MM.1S (cell line): ENCODE measurements around the gene RARG.

Experiments used
- DNase-seq: peaks from one replicate; pipeline ENCODE4 v3.0.0-alpha.2; 2015
- H2AFZ ChIP-seq: fragments of 300-600 bp; sonication (generic); 2 replicates; pipeline ENCODE4 v1.6.0; 2016; ENCODE audit warnings: antibody characterized with exemption, low read length
- H3F3A ChIP-seq: fragments of 300-600 bp; sonication (generic); 2 replicates; pipeline ENCODE4 v1.6.1; 2016; ENCODE audit warnings: mild to moderate bottlenecking, antibody characterized with exemption, low read length, moderate library complexity, mixed read lengths; ENCODE audit not compliant: insufficient read depth
- H3K27ac ChIP-seq: fragments of 300-600 bp; sonication (generic); 2 replicates; pipeline ENCODE4 v1.5.1; 2016; ENCODE audit warnings: mild to moderate bottlenecking, low read length
- H3K27me3 ChIP-seq: fragments of 300-600 bp; sonication (generic); replicated peaks from 2 replicates; pipeline ENCODE4 v1.6.0; 2016; ENCODE audit warnings: low read length; ENCODE audit not compliant: insufficient read depth
- H3K36me3 ChIP-seq: fragments of 300-600 bp; sonication (generic); replicated peaks from 2 replicates; pipeline ENCODE4 v1.6.1; 2016; ENCODE audit warnings: mild to moderate bottlenecking, low read length, mixed read lengths; ENCODE audit not compliant: insufficient read depth
- H3K4me1 ChIP-seq: fragments of 300-600 bp; sonication (generic); 2 replicates; pipeline ENCODE4 v1.6.1; 2016; ENCODE audit warnings: low read length, mixed read lengths
- H3K4me2 ChIP-seq: fragments of 300-600 bp; sonication (generic); 2 replicates; pipeline ENCODE4 v1.6.0; 2016; ENCODE audit warnings: low read depth, low read length
- H3K4me3 ChIP-seq: fragments of 300-600 bp; sonication (generic); 2 replicates; pipeline ENCODE4 v1.5.1; 2016; ENCODE audit warnings: low read length, mixed read lengths
- H3K79me2 ChIP-seq: fragments of 300-600 bp; sonication (generic); 2 replicates; pipeline ENCODE4 v1.6.1; 2016; ENCODE audit warnings: mixed run types, low read length, mixed read lengths
- H3K9ac ChIP-seq: fragments of 300-600 bp; sonication (generic); 2 replicates; pipeline ENCODE4 v1.6.1; 2016; ENCODE audit warnings: low read length, mixed read lengths
- H3K9me2 ChIP-seq: fragments of 300-600 bp; sonication (generic); replicated peaks from 2 replicates; pipeline ENCODE4 v1.6.1; 2016; ENCODE audit warnings: mild to moderate bottlenecking, low read length, mixed read lengths; ENCODE audit not compliant: insufficient read depth
- H3K9me3 ChIP-seq: fragments of 300-600 bp; sonication (generic); replicated peaks from 2 replicates; pipeline ENCODE4 v1.6.1; 2016; ENCODE audit warnings: mild to moderate bottlenecking, low read length, mixed read lengths; ENCODE audit not compliant: insufficient read depth
- H4K20me1 ChIP-seq: fragments of 300-600 bp; sonication (generic); 2 replicates; pipeline ENCODE4 v1.6.1; 2016; ENCODE audit warnings: mild to moderate bottlenecking, low read length, moderate library complexity, mixed read lengths; ENCODE audit not compliant: insufficient read depth
- EZH2 ChIP-seq: fragments of 300-600 bp; sonication (generic); optimal IDR thresholded peaks from 2 replicates; pipeline ENCODE3; 2017; ENCODE audit warnings: low read depth, mild to moderate bottlenecking, antibody characterized with exemption, low read length, mixed read lengths
- EZH2phosphoT487 ChIP-seq: fragments of 300-600 bp; sonication (generic); IDR thresholded peaks from 2 replicates; pipeline ENCODE4 v1.6.1; 2018; ENCODE audit warnings: antibody characterized with exemption, low read length
- TF ChIP-seq, protein P1 (sequence below): fragments of 300-600 bp; sonication (generic); IDR thresholded peaks from 2 replicates; pipeline ENCODE4 v1.5.1; 2016; ENCODE audit warnings: antibody characterized with exemption, low read length, mixed read lengths

The RARG gene

DNA sequence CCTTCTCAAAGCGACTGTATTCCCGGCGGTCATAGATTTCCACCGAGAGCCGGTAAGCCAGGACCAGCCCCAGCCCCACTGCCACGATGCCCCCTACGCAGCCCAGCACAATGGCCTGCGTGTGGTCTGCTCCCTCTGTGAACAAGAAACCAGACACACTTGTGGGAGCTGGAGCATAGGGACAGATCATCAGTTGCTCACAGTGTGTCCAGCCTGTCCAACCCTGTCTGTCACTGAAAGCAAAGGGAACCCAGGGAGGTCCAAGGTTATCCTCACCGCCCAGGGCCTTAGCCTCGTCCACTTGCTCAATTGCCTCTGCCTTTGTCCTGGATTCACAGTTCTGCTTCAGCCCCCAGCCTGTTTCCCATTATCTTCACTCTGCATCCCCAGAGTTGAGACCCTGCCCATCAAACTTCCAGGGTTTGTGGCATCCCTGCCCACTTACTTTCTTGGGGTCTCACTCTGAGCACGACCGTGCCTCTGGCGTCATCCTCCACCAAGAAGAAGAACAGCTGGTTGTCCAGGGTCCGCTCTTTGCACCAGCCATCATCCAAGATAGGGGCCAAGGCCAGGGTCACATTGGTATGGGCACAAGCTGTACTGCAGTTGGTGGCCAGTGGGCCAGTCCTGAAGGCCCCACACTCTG, 40.0 kb downstream of the RARG start:
- H3K9me2 ChIP-seq, result no peaks in the 10 kb centered on the region
- H3K4me1 ChIP-seq, result peaks cover 36% of the 10 kb centered on the region
- peaks cover 64% of the 10 kb centered on the region for H4K20me1 ChIP-seq
- H3K4me3 ChIP-seq, result no peak overlapping the region
- H3K27me3 ChIP-seq, result no peaks in the 10 kb centered on the region
- no peak for TF ChIP-seq EZH2
- peaks cover 99% of the 10 kb centered on the region for H3F3A ChIP-seq
- H3K79me2 ChIP-seq, result peaks cover 43% of the 10 kb centered on the region
- no peak overlapping the region for H3K4me2 ChIP-seq
- peak; percentile 23 for DNase-seq
- H3K36me3 ChIP-seq, result peaks cover 50% of the 10 kb centered on the region
- peak overlapping the region; percentile 6; the same call in 1 of the 2 replicates for H3K9ac ChIP-seq
- H3K27ac ChIP-seq, result peak overlapping the region; percentile 60; the same call in 1 of the 2 replicates
- H2AFZ ChIP-seq, result no peak overlapping the region
- no peaks in the 10 kb centered on the region for H3K9me3 ChIP-seq

DNA sequence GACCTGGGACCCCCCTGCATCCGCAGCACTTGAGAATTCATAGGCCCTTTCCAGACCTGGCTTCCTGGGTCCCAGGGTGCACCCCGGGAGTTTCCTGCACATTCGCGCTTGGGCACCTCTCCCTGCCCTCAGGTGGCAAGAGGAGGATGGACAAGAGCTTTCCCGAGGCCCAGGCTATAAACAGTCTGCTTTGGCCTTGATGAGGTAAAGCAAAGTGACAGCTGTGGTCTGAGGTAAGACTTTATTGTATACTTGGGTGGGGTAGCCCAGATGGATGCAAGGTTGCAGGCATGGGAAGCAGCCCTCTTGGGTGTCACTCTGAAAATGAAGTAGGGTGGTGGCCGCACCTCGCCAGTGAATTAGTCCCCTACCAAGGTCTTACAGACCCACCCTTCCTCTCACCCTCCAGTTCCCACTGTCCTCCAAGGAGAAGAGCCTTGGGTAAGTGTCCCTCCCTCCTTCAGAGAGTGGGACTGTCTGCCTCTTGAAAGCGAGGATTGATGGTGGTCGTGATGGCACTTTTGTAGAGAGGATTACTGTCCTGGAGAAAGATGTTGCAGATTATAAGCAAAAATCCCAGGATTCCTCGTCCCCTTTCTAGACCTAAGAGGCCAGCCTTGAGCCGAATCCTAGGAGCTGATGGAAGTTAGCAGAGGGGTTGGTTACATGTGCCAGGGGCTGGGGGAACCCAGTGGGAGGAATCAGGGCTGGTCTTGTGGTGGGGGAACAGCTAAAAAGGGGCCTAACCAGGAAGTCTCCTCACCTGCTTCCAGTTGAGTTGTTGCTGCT, 40.7 kb downstream of the RARG start:
- H3K4me1 ChIP-seq, result peaks cover 29% of the 10 kb centered on the region
- TF ChIP-seq, protein P1, sequence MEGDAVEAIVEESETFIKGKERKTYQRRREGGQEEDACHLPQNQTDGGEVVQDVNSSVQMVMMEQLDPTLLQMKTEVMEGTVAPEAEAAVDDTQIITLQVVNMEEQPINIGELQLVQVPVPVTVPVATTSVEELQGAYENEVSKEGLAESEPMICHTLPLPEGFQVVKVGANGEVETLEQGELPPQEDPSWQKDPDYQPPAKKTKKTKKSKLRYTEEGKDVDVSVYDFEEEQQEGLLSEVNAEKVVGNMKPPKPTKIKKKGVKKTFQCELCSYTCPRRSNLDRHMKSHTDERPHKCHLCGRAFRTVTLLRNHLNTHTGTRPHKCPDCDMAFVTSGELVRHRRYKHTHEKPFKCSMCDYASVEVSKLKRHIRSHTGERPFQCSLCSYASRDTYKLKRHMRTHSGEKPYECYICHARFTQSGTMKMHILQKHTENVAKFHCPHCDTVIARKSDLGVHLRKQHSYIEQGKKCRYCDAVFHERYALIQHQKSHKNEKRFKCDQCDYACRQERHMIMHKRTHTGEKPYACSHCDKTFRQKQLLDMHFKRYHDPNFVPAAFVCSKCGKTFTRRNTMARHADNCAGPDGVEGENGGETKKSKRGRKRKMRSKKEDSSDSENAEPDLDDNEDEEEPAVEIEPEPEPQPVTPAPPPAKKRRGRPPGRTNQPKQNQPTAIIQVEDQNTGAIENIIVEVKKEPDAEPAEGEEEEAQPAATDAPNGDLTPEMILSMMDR, result no peak
- TF ChIP-seq EZH2 (no peak), EZH2phosphoT487 (no peak)
- no peaks in the 10 kb centered on the region for H3K9me2 ChIP-seq
- no peak overlapping the region for H3K4me2 ChIP-seq
- no peak overlapping the region for H3K4me3 ChIP-seq
- H3K79me2 ChIP-seq, result peaks cover 37% of the 10 kb centered on the region
- peaks cover 98% of the 10 kb centered on the region for H3F3A ChIP-seq
- H3K27me3 ChIP-seq, result no peaks in the 10 kb centered on the region
- H3K9me3 ChIP-seq, result no peaks in the 10 kb centered on the region
- peaks cover 57% of the 10 kb centered on the region for H4K20me1 ChIP-seq
- H3K9ac ChIP-seq, result no peak overlapping the region; the same call in 1 of the 2 replicates
- H3K27ac ChIP-seq, result peak overlapping the region; percentile 60; the same call in 1 of the 2 replicates
- peak; percentile 47 for DNase-seq
- H3K36me3 ChIP-seq, result peaks cover 44% of the 10 kb centered on the region
- H2AFZ ChIP-seq, result no peak overlapping the region

DNA sequence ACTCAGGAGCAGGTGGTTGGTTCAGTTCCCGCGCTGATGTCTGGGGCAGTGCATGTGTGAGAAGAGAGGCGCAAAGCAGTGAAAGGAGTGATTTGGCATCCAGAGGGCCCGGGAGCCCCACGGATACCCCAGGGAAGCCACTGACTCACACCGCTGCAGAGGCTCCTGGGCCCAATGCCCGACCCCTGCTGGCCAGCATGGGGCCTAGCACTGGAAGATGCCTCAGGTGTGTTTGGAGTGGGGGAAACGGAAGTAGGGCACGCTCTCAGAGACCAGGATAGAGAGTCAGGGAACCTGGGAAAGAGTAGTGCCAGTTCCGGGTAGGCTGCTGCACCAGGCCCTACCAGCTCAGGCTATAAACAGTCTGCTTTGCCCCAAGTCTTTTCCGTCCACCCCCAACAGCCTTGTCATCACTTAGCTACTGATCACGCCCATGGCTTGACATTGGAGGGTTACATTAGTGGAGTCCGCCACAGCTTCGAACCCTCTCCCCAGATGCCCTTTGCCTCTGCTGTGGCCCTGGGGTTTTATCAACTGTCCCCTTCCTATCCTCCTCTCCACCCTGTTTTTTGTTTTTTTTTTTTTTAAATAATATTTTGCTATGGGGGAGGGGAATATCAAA, 41.8 kb downstream of the RARG start:
- H3F3A ChIP-seq, result peaks cover 90% of the 10 kb centered on the region
- H2AFZ ChIP-seq, result no peak overlapping the region
- H3K9me3 ChIP-seq, result no peaks in the 10 kb centered on the region
- H3K4me1 ChIP-seq, result peaks cover 20% of the 10 kb centered on the region; the same call in 1 of the 2 replicates
- no peak overlapping the region for H3K4me2 ChIP-seq
- TF ChIP-seq EZH2, result no peak
- TF ChIP-seq, protein P1, result peak; percentile 75
- peak overlapping the region; percentile 60; the same call in 1 of the 2 replicates for H3K27ac ChIP-seq
- H3K79me2 ChIP-seq, result peaks cover 29% of the 10 kb centered on the region
- DNase-seq, result peak; percentile 86
- no peak overlapping the region for H3K4me3 ChIP-seq
- H4K20me1 ChIP-seq, result peaks cover 47% of the 10 kb centered on the region
- peaks cover 33% of the 10 kb centered on the region for H3K36me3 ChIP-seq
- H3K9ac ChIP-seq, result no peak overlapping the region
- H3K9me2 ChIP-seq, result no peaks in the 10 kb centered on the region
- H3K27me3 ChIP-seq, result no peaks in the 10 kb centered on the region
